Measurements from ENCODE around the gene HDAC9. TPM values are rescaled to one million over a fixed set of nuclear protein-coding genes. Genes with fewer than 3 reads are reported as not detected.

HDAC9 gene
- total RNA-seq, 1 experiment from 2014 or later = 7.7 TPM

GRCh38 chr7:18703685-18704084, 208.1 kb downstream of the HDAC9 start:
- no peaks in the 10 kb centered on the region for H3K9me3 Mint-ChIP-seq
- Histone ChIP-seq H3K23me2 (ENCODE audit: insufficient read length, low read depth, low read length, poor library complexity, severe bottlenecking) (no peaks in the 10 kb centered on the region), H3K4me2 (ENCODE audit: insufficient read depth, insufficient read length, low read length) (no peak overlapping the region), H3K9ac (ENCODE audit: extremely low read depth, insufficient read length, low read length) (no peak overlapping the region), H3K18ac (ENCODE audit: insufficient read length, low read depth, low read length) (no peak overlapping the region), H3K14ac (ENCODE audit: insufficient read depth, low read length) (no peak overlapping the region), H2BK20ac (ENCODE audit: low read depth, low read length, poor library complexity, severe bottlenecking) (no peak overlapping the region), H3K27me3 (ENCODE audit: insufficient read depth, low read length) (no peaks in the 10 kb centered on the region), H4K20me1 (ENCODE audit: control insufficient read depth, insufficient read depth, insufficient read length) (no peaks in the 10 kb centered on the region), H2BK15ac (ENCODE audit: low read depth, low read length) (no peak overlapping the region), H3K23ac (ENCODE audit: insufficient read length, low read depth, low read length) (no peak overlapping the region), H3K4me1 (ENCODE audit: insufficient read depth, low read length) (no peaks in the 10 kb centered on the region), H4K8ac (replicated peaks; ENCODE audit: insufficient read length, low read depth, low read length) (no peak overlapping the region), H4K5ac (ENCODE audit: insufficient read length, low read depth, low read length) (no peak overlapping the region), H3K9me3 (ENCODE audit: control insufficient read depth, low read depth, low read length) (no peaks in the 10 kb centered on the region), H2BK5ac (ENCODE audit: insufficient read length, low read length) (no peak overlapping the region), H2AFZ (ENCODE audit: low read length) (no peak overlapping the region), H2BK120ac (ENCODE audit: low read depth, low read length, poor library complexity, severe bottlenecking) (no peak overlapping the region), H3K79me1 (ENCODE audit: insufficient read depth, low read depth, low read length, poor library complexity, severe bottlenecking) (no peaks in the 10 kb centered on the region), H4K91ac (ENCODE audit: insufficient read length, low read depth, low read length) (no peak overlapping the region), H3K56ac (ENCODE audit: insufficient read length, low read depth, low read length) (no peak overlapping the region), H3K4ac (ENCODE audit: low read depth, low read length) (no peak overlapping the region), H3K79me2 (ENCODE audit: insufficient read depth, low read length) (no peaks in the 10 kb centered on the region), H2AK5ac (ENCODE audit: insufficient read length, low read length) (no peak overlapping the region), H2BK12ac (ENCODE audit: insufficient read length, low read depth, low read length) (no peak overlapping the region), H3T11ph (ENCODE audit: low read length) (no peak overlapping the region), H3K27ac (ENCODE audit: insufficient read length, low read depth, low read length) (no peak overlapping the region)
- H3K27me3 Mint-ChIP-seq (ENCODE audit: low read depth) = no peaks in the 10 kb centered on the region
- H3K36me3 Mint-ChIP-seq (ENCODE audit: insufficient read depth in 1 of 3, low read depth in 3 of 3) = no peaks in the 10 kb centered on the region
- H3K4me3 Mint-ChIP-seq = no peak overlapping the region
- no peak for TF ChIP-seq CTCF (conservative IDR thresholded peaks at IDR 0.05)
- H3K4me1 Mint-ChIP-seq = no peaks in the 10 kb centered on the region
- no peak for DNase-seq
- peak overlapping the region in 1 of 3 experiments; percentile 28; a peak in 1 of 7 replicates for H3K27ac Mint-ChIP-seq

Measured in H9 (cell line).